ENCODE data around the gene SNAP47. TPM values are rescaled to one million over a fixed set of nuclear protein-coding genes. Genes with fewer than 3 reads are reported as not detected.

SNAP47 gene
- total and polyA plus RNA-seq, 9 of the 15 experiments (the other 6 are each of a cell fraction or from before 2014, with no cell fraction given) = 2.5 to 41.3 (median 32.6) TPM

DNA sequence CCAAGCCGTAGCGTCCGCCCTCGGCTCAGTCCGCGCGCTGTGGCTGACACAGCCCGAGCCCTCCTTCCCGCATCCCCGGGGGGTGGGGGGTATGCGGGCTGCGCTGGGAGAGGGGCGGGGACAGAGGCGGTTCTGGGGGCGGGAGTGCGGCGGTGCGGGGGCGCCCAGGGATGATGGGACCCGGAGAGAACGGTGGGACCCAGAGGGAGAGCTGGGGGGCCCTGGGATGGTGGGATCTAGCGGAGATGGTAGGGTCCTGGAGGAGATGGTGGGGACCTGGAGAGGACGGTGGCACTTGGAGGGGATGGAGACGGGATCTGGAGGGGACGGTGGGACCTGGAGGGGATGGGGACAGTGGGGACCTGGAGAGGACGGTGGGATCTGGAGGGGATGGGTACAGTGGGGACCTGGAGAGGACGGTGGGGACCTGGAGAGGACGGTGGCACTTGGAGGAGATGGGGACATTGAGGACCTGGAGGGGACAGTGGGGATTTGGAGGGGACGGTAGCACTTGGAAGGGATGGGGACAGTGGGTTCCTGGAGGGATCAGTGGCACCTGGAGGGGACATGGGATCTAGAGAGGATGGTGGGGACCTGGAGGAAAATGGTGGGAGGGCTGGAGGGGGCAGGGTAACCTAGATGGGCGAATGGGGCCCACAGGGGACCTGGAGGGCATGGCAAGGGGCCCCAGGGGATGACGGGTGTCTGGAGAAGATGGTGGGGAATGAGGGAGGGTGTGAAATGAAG is 477 bp downstream of the SNAP47 start (continued):
- TF ChIP-seq ZNF217 (CRISPR knock-in tag; IDR thresholded peaks at IDR 0.05) = no peak
- TF ChIP-seq, protein P1, sequence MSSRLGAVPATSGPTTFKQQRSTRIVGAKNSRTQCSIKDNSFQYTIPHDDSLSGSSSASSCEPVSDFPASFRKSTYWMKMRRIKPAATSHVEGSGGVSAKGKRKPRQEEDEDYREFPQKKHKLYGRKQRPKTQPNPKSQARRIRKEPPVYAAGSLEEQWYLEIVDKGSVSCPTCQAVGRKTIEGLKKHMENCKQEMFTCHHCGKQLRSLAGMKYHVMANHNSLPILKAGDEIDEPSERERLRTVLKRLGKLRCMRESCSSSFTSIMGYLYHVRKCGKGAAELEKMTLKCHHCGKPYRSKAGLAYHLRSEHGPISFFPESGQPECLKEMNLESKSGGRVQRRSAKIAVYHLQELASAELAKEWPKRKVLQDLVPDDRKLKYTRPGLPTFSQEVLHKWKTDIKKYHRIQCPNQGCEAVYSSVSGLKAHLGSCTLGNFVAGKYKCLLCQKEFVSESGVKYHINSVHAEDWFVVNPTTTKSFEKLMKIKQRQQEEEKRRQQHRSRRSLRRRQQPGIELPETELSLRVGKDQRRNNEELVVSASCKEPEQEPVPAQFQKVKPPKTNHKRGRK (tag; IDR thresholded peaks at IDR 0.05) = no peak
- no peak for TF ChIP-seq NCOA1 (IDR thresholded peaks at IDR 0.05; ENCODE audit: low read depth)
- TF ChIP-seq, protein P2, sequence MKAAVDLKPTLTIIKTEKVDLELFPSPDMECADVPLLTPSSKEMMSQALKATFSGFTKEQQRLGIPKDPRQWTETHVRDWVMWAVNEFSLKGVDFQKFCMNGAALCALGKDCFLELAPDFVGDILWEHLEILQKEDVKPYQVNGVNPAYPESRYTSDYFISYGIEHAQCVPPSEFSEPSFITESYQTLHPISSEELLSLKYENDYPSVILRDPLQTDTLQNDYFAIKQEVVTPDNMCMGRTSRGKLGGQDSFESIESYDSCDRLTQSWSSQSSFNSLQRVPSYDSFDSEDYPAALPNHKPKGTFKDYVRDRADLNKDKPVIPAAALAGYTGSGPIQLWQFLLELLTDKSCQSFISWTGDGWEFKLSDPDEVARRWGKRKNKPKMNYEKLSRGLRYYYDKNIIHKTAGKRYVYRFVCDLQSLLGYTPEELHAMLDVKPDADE (conservative IDR thresholded peaks at IDR 0.05; ENCODE audit: control insufficient read depth, low read depth, low read length) = peak; percentile 15; the same call in 1 of the 2 replicates
- TF ChIP-seq U2AF1 (optimal IDR thresholded peaks at IDR 0.05; ENCODE audit: low read depth, low read length) = no peak
- no peak for TF ChIP-seq KAT7 (CRISPR knock-in tag; IDR thresholded peaks at IDR 0.05; ENCODE audit: borderline replicate concordance)
- TF ChIP-seq, protein P3, sequence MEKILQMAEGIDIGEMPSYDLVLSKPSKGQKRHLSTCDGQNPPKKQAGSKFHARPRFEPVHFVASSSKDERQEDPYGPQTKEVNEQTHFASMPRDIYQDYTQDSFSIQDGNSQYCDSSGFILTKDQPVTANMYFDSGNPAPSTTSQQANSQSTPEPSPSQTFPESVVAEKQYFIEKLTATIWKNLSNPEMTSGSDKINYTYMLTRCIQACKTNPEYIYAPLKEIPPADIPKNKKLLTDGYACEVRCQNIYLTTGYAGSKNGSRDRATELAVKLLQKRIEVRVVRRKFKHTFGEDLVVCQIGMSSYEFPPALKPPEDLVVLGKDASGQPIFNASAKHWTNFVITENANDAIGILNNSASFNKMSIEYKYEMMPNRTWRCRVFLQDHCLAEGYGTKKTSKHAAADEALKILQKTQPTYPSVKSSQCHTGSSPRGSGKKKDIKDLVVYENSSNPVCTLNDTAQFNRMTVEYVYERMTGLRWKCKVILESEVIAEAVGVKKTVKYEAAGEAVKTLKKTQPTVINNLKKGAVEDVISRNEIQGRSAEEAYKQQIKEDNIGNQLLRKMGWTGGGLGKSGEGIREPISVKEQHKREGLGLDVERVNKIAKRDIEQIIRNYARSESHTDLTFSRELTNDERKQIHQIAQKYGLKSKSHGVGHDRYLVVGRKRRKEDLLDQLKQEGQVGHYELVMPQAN (IDR thresholded peaks at IDR 0.05; ENCODE audit: borderline replicate concordance) = no peak
- no peak for TF ChIP-seq GATA2 (CRISPR knock-in tag; IDR thresholded peaks at IDR 0.05)
- TF ChIP-seq, protein P4, sequence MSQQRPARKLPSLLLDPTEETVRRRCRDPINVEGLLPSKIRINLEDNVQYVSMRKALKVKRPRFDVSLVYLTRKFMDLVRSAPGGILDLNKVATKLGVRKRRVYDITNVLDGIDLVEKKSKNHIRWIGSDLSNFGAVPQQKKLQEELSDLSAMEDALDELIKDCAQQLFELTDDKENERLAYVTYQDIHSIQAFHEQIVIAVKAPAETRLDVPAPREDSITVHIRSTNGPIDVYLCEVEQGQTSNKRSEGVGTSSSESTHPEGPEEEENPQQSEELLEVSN (IDR thresholded peaks at IDR 0.05; ENCODE audit: borderline replicate concordance in 1 of 2, extremely low read depth in 1 of 2, insufficient read depth in 1 of 2, insufficient read length in 1 of 2, low read depth in 1 of 2, low read length in 1 of 2, poor library complexity in 1 of 2, severe bottlenecking in 1 of 2) = peak in 1 of 2 experiments; percentile 10
- no peak for TF ChIP-seq KHSRP (IDR thresholded peaks at IDR 0.05)
- TF ChIP-seq, protein P5, sequence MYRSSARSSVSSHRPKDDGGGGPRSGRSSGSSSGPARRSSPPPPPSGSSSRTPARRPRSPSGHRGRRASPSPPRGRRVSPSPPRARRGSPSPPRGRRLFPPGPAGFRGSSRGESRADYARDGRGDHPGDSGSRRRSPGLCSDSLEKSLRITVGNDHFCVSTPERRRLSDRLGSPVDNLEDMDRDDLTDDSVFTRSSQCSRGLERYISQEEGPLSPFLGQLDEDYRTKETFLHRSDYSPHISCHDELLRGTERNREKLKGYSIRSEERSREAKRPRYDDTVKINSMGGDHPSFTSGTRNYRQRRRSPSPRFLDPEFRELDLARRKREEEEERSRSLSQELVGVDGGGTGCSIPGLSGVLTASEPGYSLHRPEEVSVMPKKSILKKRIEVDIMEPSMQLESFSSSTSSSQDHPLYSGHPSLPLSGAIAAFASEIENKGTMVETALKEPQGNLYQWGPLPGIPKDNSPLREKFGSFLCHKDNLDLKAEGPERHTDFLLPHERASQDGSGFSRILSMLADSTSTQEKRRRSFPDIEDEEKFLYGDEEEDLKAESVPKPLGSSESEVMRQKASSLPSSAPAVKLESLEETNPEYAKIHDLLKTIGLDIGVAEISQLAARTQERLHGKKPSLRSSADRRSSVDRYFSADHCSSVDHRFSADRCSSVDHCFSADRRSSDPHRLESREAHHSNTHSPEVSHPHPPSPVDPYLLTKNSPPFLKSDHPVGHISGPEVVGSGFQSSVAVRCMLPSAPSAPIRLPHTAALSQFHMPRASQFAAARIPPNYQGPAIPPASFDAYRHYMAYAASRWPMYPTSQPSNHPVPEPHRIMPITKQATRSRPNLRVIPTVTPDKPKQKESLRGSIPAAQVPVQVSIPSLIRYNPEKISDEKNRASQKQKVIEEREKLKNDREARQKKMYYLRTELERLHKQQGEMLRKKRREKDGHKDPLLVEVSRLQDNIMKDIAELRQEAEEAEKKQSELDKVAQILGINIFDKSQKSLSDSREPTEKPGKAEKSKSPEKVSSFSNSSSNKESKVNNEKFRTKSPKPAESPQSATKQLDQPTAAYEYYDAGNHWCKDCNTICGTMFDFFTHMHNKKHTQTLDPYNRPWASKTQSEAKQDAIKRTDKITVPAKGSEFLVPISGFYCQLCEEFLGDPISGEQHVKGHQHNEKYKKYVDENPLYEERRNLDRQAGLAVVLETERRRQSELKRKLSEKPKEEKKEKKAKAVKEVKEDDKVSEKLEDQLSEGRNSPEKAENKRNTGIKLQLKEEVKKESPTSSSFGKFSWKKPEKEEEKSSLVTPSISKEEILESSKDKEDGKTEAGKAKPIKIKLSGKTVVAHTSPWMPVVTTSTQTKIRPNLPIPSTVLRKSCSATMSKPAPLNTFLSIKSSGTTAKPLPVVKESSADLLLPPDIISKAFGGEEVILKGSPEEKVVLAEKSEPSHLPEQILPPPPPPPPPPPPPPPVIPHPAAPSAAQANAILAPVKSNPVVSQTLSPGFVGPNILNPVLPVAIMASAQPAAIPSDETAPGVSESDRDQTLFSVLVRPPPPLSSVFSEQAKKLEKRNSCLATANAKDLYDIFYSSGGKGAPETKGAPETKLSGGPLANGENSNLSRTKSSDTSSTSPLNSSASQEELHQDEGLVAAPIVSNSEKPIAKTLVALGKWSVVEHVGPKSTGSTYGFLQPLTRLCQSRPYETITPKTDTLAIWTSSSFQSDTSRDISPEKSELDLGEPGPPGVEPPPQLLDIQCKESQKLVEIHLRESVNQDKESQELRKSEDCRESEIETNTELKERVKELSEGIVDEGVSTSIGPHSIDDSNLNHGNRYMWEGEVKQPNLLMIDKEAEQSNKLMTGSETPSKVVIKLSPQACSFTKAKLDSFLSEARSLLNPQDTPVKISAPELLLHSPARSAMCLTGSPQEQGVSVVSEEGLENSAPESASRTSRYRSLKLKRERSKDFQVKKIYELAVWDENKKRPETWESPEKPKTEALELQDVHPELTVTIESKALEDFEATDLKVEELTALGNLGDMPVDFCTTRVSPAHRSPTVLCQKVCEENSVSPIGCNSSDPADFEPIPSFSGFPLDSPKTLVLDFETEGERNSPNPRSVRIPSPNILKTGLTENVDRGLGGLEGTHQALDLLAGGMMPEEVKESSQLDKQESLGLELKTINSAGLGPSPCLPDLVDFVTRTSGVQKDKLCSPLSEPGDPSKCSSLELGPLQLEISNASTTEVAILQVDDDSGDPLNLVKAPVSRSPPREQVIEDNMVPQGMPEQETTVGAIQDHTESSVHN (IDR thresholded peaks at IDR 0.05; ENCODE audit: borderline replicate concordance in 1 of 2, low read depth in 1 of 2) = no peak
